Fibroblast of villous mesenchyme (primary cell): ENCODE measurements around the gene RNF14. TPM values are rescaled to one million over a fixed set of nuclear protein-coding genes. Genes with fewer than 3 reads are reported as not detected.

Experiments used
- DNase-seq: peaks from one replicate; pipeline ENCODE4 v3.0.0-alpha.2; 2010; ENCODE audit warnings: low read depth
- H3K4me3 ChIP-seq: 2 replicates; pipeline ENCODE4 v1.5.1; 2011; ENCODE audit warnings: low read depth, mild to moderate bottlenecking, low read length
- total RNA-seq: library from RNA; depleted of rRNA; stranded (reverse); fragments of >200 nt; gene quantifications from 2 replicates; pipeline ENCODE4 v1.2.3, GENCODE V29; 2012
- TF ChIP-seq, protein P1 (sequence below): IDR thresholded peaks from 2 replicates; pipeline ENCODE4 v1.5.1; 2012; ENCODE audit warnings: low read depth, mild to moderate bottlenecking, low read length; ENCODE audit not compliant: insufficient read depth

RNF14 gene
- total RNA-seq, 1 donor = 76.9 TPM

DNA sequence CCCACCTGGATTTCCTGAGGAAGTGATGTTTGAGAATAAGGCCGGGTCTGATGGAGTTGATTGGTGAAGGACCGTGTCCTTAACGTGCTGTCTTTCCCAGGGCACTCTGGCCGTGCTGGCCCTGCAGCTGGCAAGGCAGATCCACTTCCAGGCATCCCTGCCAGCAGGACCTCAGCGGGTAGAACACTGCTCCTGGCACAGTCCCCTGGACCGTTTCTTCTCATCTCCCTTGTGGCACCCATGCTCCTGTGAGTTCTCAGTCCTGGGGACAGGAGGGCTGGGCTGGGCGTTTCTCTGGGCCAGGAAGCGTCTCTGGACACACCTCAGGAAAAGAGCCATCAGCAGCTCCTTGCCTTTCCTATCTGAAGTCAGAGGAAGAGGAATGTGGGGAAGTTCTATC is 40.9 kb upstream of the RNF14 start:
- DNase-seq = no peak
- H3K4me3 ChIP-seq = no peak overlapping the region
- TF ChIP-seq, protein P1, sequence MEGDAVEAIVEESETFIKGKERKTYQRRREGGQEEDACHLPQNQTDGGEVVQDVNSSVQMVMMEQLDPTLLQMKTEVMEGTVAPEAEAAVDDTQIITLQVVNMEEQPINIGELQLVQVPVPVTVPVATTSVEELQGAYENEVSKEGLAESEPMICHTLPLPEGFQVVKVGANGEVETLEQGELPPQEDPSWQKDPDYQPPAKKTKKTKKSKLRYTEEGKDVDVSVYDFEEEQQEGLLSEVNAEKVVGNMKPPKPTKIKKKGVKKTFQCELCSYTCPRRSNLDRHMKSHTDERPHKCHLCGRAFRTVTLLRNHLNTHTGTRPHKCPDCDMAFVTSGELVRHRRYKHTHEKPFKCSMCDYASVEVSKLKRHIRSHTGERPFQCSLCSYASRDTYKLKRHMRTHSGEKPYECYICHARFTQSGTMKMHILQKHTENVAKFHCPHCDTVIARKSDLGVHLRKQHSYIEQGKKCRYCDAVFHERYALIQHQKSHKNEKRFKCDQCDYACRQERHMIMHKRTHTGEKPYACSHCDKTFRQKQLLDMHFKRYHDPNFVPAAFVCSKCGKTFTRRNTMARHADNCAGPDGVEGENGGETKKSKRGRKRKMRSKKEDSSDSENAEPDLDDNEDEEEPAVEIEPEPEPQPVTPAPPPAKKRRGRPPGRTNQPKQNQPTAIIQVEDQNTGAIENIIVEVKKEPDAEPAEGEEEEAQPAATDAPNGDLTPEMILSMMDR = no peak

DNA sequence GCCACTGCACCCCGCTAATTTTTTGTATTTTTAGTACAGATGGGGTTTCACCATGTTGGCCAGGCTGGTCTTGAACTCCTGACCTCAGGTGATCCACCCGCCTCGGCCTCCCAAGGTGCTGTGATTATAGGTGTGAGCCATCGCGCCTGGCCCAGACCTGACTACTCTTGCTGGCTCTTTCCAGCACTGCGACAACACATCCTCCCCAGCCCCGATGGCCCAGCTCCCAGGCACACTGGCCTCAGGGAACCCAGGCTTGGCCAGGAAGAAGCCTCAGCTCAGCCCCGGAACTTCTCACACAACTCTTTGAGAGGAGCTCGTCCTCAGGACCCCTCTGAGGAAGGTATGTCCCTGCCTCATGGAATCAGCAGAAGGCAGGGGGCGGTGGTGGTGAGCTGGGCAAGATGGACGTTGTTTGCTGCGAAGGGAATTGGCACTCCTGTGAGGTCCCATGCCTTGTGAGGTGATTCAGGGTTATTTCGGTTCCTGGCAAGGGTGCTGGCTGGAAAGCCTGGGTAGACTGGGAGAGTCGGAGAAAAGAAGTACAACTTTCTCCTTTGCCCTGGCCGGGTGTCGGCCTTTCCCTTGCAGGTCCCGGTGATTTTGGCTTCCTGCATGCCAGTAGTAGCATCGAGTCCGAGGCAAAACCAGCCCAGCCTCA is 39.4 kb upstream of the RNF14 start:
- TF ChIP-seq, protein P1 = no peak
- no peak for DNase-seq
- H3K4me3 ChIP-seq = no peak overlapping the region

GRCh38 chr5:141931694-141932093 is 37.2 kb upstream of the RNF14 start:
- no peak overlapping the region for H3K4me3 ChIP-seq
- TF ChIP-seq, protein P1 = no peak

DNA sequence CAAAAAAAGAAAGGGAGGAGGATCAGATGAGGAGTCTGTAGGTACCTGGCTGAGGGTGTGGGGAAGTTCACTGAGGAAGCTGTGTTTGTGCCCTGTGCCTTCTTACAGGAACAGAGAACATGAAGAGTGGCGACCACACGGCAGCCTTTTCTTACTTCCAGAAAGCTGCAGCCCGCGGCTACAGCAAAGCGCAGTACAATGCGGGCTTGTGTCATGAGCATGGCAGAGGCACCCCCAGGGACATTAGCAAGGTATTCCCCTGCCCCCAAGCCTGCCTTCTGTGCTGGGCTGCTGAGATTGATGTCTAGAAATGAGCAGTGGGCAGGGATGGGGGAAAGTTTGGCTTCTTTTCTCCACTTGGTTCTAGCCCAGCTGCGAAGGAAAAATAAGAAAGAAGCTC is 35.8 kb upstream of the RNF14 start:
- DNase-seq = no peak
- TF ChIP-seq, protein P1 = no peak
- no peak overlapping the region for H3K4me3 ChIP-seq

More at GRCh38 chr5:141931694-141932093, 37.2 kb upstream of the RNF14 start:
- DNase-seq = no peak

GRCh38 chr5:141934099-141934844 is 34.6 kb upstream of the RNF14 start:
- DNase-seq = no peak

DNA sequence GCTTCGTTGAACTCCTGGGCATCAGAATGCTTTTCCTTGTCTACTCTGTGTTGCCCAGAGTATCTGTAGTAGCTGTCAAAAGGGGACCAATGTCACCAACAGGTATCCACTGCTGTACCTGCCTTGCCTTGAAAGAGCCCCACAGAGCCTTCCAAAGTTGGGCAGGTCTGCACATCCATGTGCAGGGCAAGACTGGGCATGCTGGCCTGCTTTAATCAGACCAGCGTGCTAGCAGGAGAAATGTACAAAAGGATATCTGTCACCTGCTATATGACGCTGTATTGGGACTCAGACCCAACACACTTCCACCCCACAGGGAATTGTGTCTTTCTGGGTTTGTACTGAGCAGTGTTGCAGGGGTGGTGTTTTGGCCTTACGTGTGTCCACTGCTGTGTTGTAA is 33.4 kb upstream of the RNF14 start:
- DNase-seq = no peak

More at GRCh38 chr5:141934099-141934844, 34.6 kb upstream of the RNF14 start:
- no peak overlapping the region for H3K4me3 ChIP-seq
- TF ChIP-seq, protein P1 = no peak

More for the DNA sequence above, 33.4 kb upstream of the RNF14 start:
- no peak overlapping the region for H3K4me3 ChIP-seq
- TF ChIP-seq, protein P1 = no peak
